GM10847 (cell line): Measurements from ENCODE around the gene FBRS.

Source experiments
- POLR2A ChIP-seq: IDR thresholded peaks from 2 replicates; pipeline ENCODE4 v1.6.1; 2011; ENCODE audit not compliant: insufficient read length; ENCODE audit errors: extremely low read depth

Gene FBRS

DNA sequence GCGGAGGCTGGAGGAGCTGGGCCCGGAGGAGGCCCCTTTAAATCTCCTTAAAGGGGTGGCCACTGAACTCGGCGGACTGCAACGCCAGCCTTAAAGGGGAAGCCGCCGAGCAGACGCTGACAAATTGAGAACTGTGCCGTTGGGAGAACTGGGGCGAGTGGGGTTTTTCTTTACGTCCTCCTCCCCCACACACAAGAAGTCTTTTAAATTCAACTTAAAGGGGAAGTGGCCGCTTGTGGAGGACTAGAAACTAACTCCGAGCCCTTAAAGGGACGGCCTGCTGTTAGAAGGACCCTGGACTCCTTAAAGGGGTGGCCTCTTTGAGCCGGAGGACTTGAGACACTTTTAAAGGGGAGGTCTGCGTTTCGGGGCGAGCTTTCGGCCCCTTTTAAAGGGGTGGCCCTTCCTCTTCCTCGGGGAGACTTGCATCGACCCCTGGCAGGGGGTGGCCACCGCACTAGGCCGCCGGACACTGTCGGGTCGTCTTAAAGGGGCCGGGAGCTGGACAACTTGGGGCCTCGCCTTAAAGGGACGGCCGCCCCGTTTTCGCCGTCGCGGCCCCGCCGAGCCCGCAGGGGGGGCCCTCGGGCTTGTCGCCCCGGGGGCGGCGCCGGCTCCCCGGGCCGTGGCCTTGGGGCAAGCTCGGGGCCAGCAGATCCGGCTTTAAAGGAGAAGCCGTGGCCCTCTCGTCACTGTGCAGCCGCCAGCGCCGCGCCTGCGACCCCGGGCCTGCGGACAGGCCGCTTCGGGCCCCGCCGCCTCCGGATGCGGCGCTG lies 688 bp downstream of the FBRS start:
- TF ChIP-seq POLR2A, result no peak

DNA sequence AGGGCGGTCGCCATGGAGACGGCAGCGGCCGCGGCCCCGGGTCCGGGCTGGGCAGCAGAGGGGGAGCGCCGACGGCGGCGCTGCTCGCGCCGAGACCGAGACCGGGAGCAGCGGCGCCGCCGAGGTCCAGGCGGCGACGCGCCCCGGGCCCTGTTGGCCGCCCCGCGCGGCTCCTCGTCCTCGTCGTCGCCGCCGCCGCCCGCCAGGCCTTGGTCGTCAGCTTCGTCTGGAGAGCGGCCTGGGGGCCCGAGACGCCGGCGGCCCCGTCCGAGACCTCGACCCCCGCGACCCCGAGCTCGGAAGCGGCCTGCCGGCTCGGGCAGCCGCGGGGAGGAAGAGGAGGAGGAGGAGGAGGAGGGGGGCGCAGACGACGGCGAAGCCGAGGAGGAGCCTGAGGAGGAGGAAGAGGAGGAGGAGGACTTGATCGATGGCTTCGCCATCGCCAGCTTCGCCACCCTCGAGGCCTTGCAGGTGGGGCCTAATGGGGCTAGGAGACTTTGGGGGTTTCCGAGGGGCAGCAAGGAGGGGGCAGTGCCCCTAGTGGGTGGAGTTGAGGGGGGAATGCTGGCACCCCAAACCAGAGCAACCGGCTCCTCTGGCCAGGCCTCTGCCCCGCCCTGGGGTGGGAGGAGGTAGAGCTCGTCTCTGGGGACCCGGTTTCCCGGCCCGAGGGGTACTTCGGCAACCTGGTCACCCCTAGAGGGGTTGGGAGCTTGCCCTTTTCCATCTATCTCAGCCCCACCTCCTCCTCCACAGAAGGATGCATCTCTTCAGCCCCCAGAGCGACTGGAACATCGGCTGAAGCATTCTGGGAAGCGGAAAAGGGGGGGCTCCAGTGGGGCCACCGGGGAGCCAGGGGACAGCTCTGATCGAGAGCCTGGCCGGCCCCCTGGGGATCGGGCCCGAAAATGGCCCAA lies 1.5 kb downstream of the FBRS start:
- TF ChIP-seq POLR2A, result no peak

GRCh38 chr16:30660424-30661261 lies 2.4 kb downstream of the FBRS start:
- no peak for TF ChIP-seq POLR2A

DNA sequence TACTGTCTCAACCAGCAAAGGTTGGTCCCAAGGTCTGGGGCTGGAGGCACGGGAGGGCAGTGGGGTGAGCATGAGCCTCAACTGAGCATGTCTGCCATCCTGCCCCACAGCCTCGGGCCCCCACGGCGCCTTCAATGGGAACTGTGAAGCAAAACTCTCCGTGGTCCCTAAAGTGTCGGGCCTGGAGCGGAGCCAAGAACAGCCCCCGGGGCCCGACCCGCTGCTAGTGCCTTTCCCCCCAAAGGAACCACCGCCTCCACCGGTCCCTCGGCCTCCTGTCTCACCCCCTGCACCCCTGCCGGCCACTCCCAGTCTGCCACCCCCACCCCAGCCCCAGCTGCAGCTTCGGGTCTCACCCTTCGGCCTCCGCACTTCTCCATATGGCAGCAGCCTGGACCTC lies 4.2 kb downstream of the FBRS start:
- TF ChIP-seq POLR2A, result no peak

GRCh38 chr16:30663038-30663437 lies 4.8 kb downstream of the FBRS start:
- no peak for TF ChIP-seq POLR2A

- TF ChIP-seq POLR2A, result no peak
Measured at GRCh38 chr16:30663820-30664219, 5.6 kb downstream of the FBRS start.

GRCh38 chr16:30664616-30665109 lies 6.4 kb downstream of the FBRS start:
- no peak for TF ChIP-seq POLR2A

GRCh38 chr16:30665155-30665829 lies 7.1 kb downstream of the FBRS start:
- no peak for TF ChIP-seq POLR2A

- no peak for TF ChIP-seq POLR2A
Measured at GRCh38 chr16:30665830-30666190, 7.6 kb downstream of the FBRS start.

- no peak for TF ChIP-seq POLR2A
Measured at GRCh38 chr16:30666681-30667080, 8.4 kb downstream of the FBRS start.

- TF ChIP-seq POLR2A, result no peak
Measured at GRCh38 chr16:30667361-30667905, 9.2 kb downstream of the FBRS start.

DNA sequence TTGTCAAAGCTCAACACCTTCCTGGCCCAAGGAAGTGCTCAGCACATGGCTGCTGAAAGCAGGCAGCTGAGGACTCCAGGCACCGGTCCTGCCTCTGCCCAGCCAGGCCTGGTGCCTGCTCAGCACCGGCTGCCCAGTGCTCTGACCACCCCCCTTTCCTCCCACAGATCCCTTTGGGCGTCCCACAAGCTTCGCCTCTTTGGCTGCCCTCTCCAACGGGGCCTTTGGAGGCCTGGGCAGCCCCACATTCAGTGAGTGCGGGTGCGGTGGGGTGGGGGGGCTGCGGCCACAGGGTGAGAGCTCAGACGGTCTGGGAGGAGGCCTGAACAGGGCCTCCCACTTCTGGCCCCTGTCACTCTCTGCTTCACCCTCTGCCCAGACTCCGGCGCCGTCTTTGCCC lies 10.2 kb downstream of the FBRS start:
- no peak for TF ChIP-seq POLR2A

- TF ChIP-seq POLR2A, result no peak
Measured at GRCh38 chr16:30669026-30669902, 11.0 kb downstream of the FBRS start.
